OCI-LY7 (cell line): ENCODE measurements around the gene LEMD2. TPM values are rescaled to one million over a fixed set of nuclear protein-coding genes. Genes with fewer than 3 reads are reported as not detected.

Experiments
- BruUV-seq: library from RNA; stranded (reverse); fragments of 400-500 nt; replicated peaks from 2 replicates; lab custom pipeline; 2021; lab: Mats Ljungman, UMichigan
- CTCF ChIA-PET: fragments of 300-600 bp; sonication (Branson Sonifier 250); formaldehyde crosslinking; loops from one replicate; lab custom pipeline; 2022; ENCODE audit warnings: antibody characterized with exemption; ENCODE audit not compliant: unreplicated experiment; lab: Charles Lee
- POLR2A ChIA-PET: fragments of 300-600 bp; sonication (Branson Sonifier 250); formaldehyde crosslinking; loops from one replicate; lab custom pipeline; 2022; ENCODE audit warnings: antibody characterized with exemption; lab: Charles Lee
- DNase-seq: peaks from one replicate; pipeline ENCODE4 v3.0.0-alpha.2; 2015; ENCODE audit warnings: low spot score
- H2AFZ ChIP-seq: fragments of 200-600 bp; sonication (generic), shearing (Covaris generic); 2 replicates; pipeline ENCODE4 v1.6.1; 2014; ENCODE audit warnings: mild to moderate bottlenecking, antibody characterized with exemption, low read length, moderate library complexity
- H3K27ac ChIP-seq: fragments of 200-600 bp; sonication (generic); 2 replicates; pipeline ENCODE4 v1.5.1; 2014; ENCODE audit warnings: mixed run types, low read depth, mild to moderate bottlenecking, moderate library complexity, low read length, inconsistent platforms; ENCODE audit not compliant: poor library complexity, severe bottlenecking
- H3K36me3 ChIP-seq: fragments of 200-600 bp; sonication (generic); 2 replicates; pipeline ENCODE4 v1.6.1; 2014; ENCODE audit warnings: mild to moderate bottlenecking, antibody characterized with exemption, low read length, moderate library complexity, mixed read lengths; ENCODE audit not compliant: insufficient read depth
- H3K4me1 ChIP-seq: fragments of 200-600 bp; sonication (generic); 2 replicates; pipeline ENCODE4 v1.5.1; 2014; ENCODE audit warnings: mild to moderate bottlenecking, low read length; ENCODE audit not compliant: insufficient read depth, poor library complexity, severe bottlenecking
- H3K4me2 ChIP-seq: fragments of 200-600 bp; sonication (generic); 2 replicates; pipeline ENCODE4 v1.6.1; 2014; ENCODE audit warnings: mild to moderate bottlenecking, low read length
- H3K4me3 ChIP-seq: fragments of 200-600 bp; sonication (generic); 2 replicates; pipeline ENCODE4 v1.5.1; 2014; ENCODE audit warnings: mild to moderate bottlenecking, low read depth, low read length; ENCODE audit not compliant: poor library complexity, severe bottlenecking
- H3K79me2 ChIP-seq: fragments of 200-600 bp; sonication (generic); 2 replicates; pipeline ENCODE4 v1.6.1; 2016; ENCODE audit warnings: low read depth, mild to moderate bottlenecking, low read length, moderate library complexity, mixed read lengths; ENCODE audit not compliant: insufficient read depth
- H3K9me2 ChIP-seq: fragments of 200-600 bp; sonication (generic); 2 replicates; pipeline ENCODE4 v1.6.1; 2016; ENCODE audit warnings: mild to moderate bottlenecking, low read length, mixed read lengths; ENCODE audit not compliant: insufficient read depth
- H3K9me3 ChIP-seq: fragments of 200-600 bp; sonication (generic); 2 replicates; pipeline ENCODE4 v1.6.1; 2014; ENCODE audit warnings: mild to moderate bottlenecking, mixed run types, low read length, mixed read lengths
- H4K20me1 ChIP-seq: fragments of 200-600 bp; sonication (generic); 2 replicates; pipeline ENCODE4 v1.6.1; 2014; ENCODE audit warnings: mild to moderate bottlenecking, antibody characterized with exemption, low read length, moderate library complexity, mixed read lengths; ENCODE audit not compliant: insufficient read depth
- EZH2phosphoT487 ChIP-seq: fragments of 200-600 bp; sonication (generic); IDR thresholded peaks from 2 replicates; pipeline ENCODE4 v1.6.1; 2018; ENCODE audit warnings: low read depth, borderline replicate concordance, mild to moderate bottlenecking, mixed run types, antibody characterized with exemption, low read length, moderate library complexity, mixed read lengths
- intact Hi-C: fragments of 100-400 bp; cut with micrococcal nuclease; formaldehyde crosslinking; loops from one replicate; pipeline ENCODE4 v1.10.0; 2022; ENCODE audit not compliant: unreplicated experiment
- total RNA-seq, 2 experiments: library from RNA; depleted of rRNA in 1 of 2; stranded (reverse); fragments of >200 nt in 1 of 2; shearing (Covaris generic) in 1 of 2; gene quantifications; 2 replicates each; pipeline ENCODE4 v1.2.3, GENCODE V29; 2014 to 2022
- TF ChIP-seq, protein P1 (sequence below): fragments of 200-600 bp; sonication (generic); conservative IDR thresholded peaks from 2 replicates; pipeline ENCODE4 v1.5.1; 2014; ENCODE audit warnings: mild to moderate bottlenecking, antibody characterized with exemption, low read length, moderate library complexity, mixed read lengths

The LEMD2 gene
- total RNA-seq, 2 experiments from 2014 or later = 59.2 to 66.9 TPM

DNA sequence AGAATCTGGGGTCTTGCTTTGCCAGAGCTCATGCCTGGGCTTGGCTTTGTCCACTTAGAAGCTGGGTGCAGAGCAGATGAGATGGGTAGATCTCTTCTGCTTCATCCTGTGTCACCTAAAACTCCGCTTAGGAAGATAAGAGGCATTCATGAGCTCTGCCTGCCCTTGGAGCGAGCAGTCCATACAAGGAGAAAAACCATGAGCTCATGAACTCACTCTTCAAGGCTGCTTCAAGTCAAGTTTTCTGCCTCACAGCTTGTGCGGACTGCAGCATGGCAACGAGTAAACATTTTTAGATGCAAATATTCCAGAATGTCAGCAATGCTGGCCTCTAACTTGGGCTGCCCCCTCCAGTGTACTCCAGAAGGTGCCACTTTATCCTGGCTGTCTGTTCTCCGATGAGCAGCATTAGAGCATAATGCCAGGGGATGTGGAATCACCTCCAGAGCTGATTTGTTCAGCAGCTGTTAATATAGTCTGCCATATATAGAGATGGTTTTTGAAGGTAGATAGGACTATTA is 66.8 kb downstream of the LEMD2 start:
- Histone ChIP-seq H3K79me2 (no peaks in the 10 kb centered on the region), H3K4me3 (no peak overlapping the region), H4K20me1 (no peaks in the 10 kb centered on the region), H3K27ac (no peak overlapping the region), H3K36me3 (no peaks in the 10 kb centered on the region), H3K4me1 (peaks cover 5% of the 10 kb centered on the region), H3K9me2 (no peaks in the 10 kb centered on the region), H3K9me3 (no peaks in the 10 kb centered on the region), H2AFZ (no peak overlapping the region), H3K4me2 (no peak overlapping the region)
- TF ChIP-seq, protein P1, sequence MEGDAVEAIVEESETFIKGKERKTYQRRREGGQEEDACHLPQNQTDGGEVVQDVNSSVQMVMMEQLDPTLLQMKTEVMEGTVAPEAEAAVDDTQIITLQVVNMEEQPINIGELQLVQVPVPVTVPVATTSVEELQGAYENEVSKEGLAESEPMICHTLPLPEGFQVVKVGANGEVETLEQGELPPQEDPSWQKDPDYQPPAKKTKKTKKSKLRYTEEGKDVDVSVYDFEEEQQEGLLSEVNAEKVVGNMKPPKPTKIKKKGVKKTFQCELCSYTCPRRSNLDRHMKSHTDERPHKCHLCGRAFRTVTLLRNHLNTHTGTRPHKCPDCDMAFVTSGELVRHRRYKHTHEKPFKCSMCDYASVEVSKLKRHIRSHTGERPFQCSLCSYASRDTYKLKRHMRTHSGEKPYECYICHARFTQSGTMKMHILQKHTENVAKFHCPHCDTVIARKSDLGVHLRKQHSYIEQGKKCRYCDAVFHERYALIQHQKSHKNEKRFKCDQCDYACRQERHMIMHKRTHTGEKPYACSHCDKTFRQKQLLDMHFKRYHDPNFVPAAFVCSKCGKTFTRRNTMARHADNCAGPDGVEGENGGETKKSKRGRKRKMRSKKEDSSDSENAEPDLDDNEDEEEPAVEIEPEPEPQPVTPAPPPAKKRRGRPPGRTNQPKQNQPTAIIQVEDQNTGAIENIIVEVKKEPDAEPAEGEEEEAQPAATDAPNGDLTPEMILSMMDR = no peak
- no peak for TF ChIP-seq EZH2phosphoT487
- DNase-seq = no peak
- BruUV-seq = no TSS peak
- intact Hi-C loops = no loop called here
- ChIA-PET POLR2A (interaction anchor here (0.6 kb wide), 1 partner anchor 33 kb away, joined by 3 read pairs; no protein-coding TSS in a partner anchor), CTCF (interaction anchor here (0.6 kb wide), 1 partner anchor 966 kb away, joined by 3 read pairs; no protein-coding TSS in a partner anchor)

- peaks cover 5% of the 10 kb centered on the region for H3K4me1 ChIP-seq
- CTCF ChIA-PET = interaction anchor here (0.6 kb wide), 1 partner anchor 12 kb away, joined by 5 read pairs; no protein-coding TSS in a partner anchor
- H3K4me3 ChIP-seq = no peak overlapping the region
- no peaks in the 10 kb centered on the region for H4K20me1 ChIP-seq
- no peak for DNase-seq
- H2AFZ ChIP-seq = no peak overlapping the region
- intact Hi-C loops = no loop called here
- no peaks in the 10 kb centered on the region for H3K9me2 ChIP-seq
- H3K27ac ChIP-seq = no peak overlapping the region
- POLR2A ChIA-PET = no interaction called here
- no peaks in the 10 kb centered on the region for H3K36me3 ChIP-seq
- TF ChIP-seq EZH2phosphoT487 = no peak
- TF ChIP-seq, protein P1 = no peak
- H3K79me2 ChIP-seq = no peaks in the 10 kb centered on the region
- H3K4me2 ChIP-seq = no peak overlapping the region
- no TSS peak for BruUV-seq
- no peaks in the 10 kb centered on the region for H3K9me3 ChIP-seq
These were observed 67.4 kb downstream of the LEMD2 start for GRCh38 chr6:33721508-33721907.

Other genes starting within 250 kb of the LEMD2 start
- gene BAK1, start 208.9 kb downstream of the LEMD2 start, total RNA-seq (2014; rRNA removed; shearing (Covaris generic)) = 10.6 and 13.9 TPM in 2 replicates
- gene BAK1, start 208.9 kb downstream of the LEMD2 start, total RNA-seq (2022) = 29.9 and 33.8 TPM in 2 replicates
- gene ITPR3, start 167.8 kb downstream of the LEMD2 start, total RNA-seq (2014; rRNA removed; shearing (Covaris generic)) = 47.8 and 56.6 TPM in 2 replicates
- 83.5 and 88.6 TPM in 2 replicates for gene ITPR3, start 167.8 kb downstream of the LEMD2 start, total RNA-seq (2022)
- 64.9 and 82.1 TPM in 2 replicates for gene UQCC2, start 77.4 kb downstream of the LEMD2 start, total RNA-seq (2014; rRNA removed; shearing (Covaris generic))
- gene UQCC2, start 77.4 kb downstream of the LEMD2 start, total RNA-seq (2022) = 85.3 and 88.2 TPM in 2 replicates
- gene IP6K3, start 42.2 kb downstream of the LEMD2 start, total RNA-seq (2014; rRNA removed; shearing (Covaris generic)) = not detected in 2 replicates
- gene IP6K3, start 42.2 kb downstream of the LEMD2 start, total RNA-seq (2022) = not detected in 2 replicates
- gene MLN, start 14.9 kb upstream of the LEMD2 start, total RNA-seq (2014; rRNA removed; shearing (Covaris generic)) = not detected in 2 replicates
- not detected in 2 replicates for gene MLN, start 14.9 kb upstream of the LEMD2 start, total RNA-seq (2022)